ENCODE measurements around the gene MFSD6L. TPM values are rescaled to one million over a fixed set of nuclear protein-coding genes. Genes with fewer than 3 reads are reported as not detected.

The MFSD6L gene
- total RNA-seq, 1 donor from 2014 or later, result 2.9 TPM

GRCh38 chr17:8793649-8794048 lies 5.5 kb downstream of the MFSD6L start:
- no peak for DNase-seq (ENCODE audit: low spot score)

- DNase-seq (ENCODE audit: low spot score), result no peak
These were observed 6.5 kb downstream of the MFSD6L start for GRCh38 chr17:8792646-8793045.

GRCh38 chr17:8791910-8792270 lies 7.3 kb downstream of the MFSD6L start:
- no peak for DNase-seq (ENCODE audit: low spot score)

- no peak for DNase-seq (ENCODE audit: low spot score)
These were observed 7.8 kb downstream of the MFSD6L start for GRCh38 chr17:8791248-8791909.

GRCh38 chr17:8789743-8790142 lies 9.4 kb downstream of the MFSD6L start:
- DNase-seq (ENCODE audit: low spot score), result no peak

- no peak for DNase-seq (ENCODE audit: low spot score)
These were observed 10.2 kb downstream of the MFSD6L start for GRCh38 chr17:8788998-8789397.

- peak; percentile 75 for DNase-seq (ENCODE audit: low spot score)
These were observed 13.4 kb downstream of the MFSD6L start for GRCh38 chr17:8785547-8786413.

- no peak for DNase-seq (ENCODE audit: low spot score)
These were observed 17.0 kb downstream of the MFSD6L start for GRCh38 chr17:8782176-8782575.

GRCh38 chr17:8781776-8782175 lies 17.4 kb downstream of the MFSD6L start:
- DNase-seq (ENCODE audit: low spot score), result no peak

- DNase-seq (ENCODE audit: low spot score), result no peak
These were observed 22.3 kb downstream of the MFSD6L start for GRCh38 chr17:8776881-8777280.

- no peak for DNase-seq (ENCODE audit: low spot score)
These were observed 22.9 kb downstream of the MFSD6L start for GRCh38 chr17:8776248-8776647.

GRCh38 chr17:8766731-8767130 lies 32.4 kb downstream of the MFSD6L start:
- DNase-seq (ENCODE audit: low spot score), result no peak

GRCh38 chr17:8762012-8762411 lies 37.2 kb downstream of the MFSD6L start:
- no peak for DNase-seq (ENCODE audit: low spot score)

- DNase-seq (ENCODE audit: low spot score), result no peak
These were observed 41.0 kb downstream of the MFSD6L start, which contains the start of gene SPDYE4 for GRCh38 chr17:8758137-8758596. SPDYE4 (minus strand) TSS chr17:8758546; CDS start chr17:8758382, 164 bp downstream.

GRCh38 chr17:8757189-8757588 lies 42.0 kb downstream of the MFSD6L start:
- no peak for DNase-seq (ENCODE audit: low spot score)

GRCh38 chr17:8755590-8756255 lies 43.4 kb downstream of the MFSD6L start:
- DNase-seq (ENCODE audit: low spot score), result no peak

- DNase-seq (ENCODE audit: low spot score), result no peak
These were observed 44.3 kb downstream of the MFSD6L start for GRCh38 chr17:8754890-8755289.

- DNase-seq (ENCODE audit: low spot score), result no peak
These were observed 45.2 kb downstream of the MFSD6L start for GRCh38 chr17:8753976-8754440.

- DNase-seq (ENCODE audit: low spot score), result no peak
These were observed 45.8 kb downstream of the MFSD6L start for GRCh38 chr17:8753136-8753975.

GRCh38 chr17:8749616-8750015 lies 49.5 kb downstream of the MFSD6L start:
- DNase-seq (ENCODE audit: low spot score), result no peak

- no peak for DNase-seq (ENCODE audit: low spot score)
These were observed 51.4 kb downstream of the MFSD6L start for GRCh38 chr17:8747742-8748141.
